OCI-LY1 (cell line): ENCODE measurements around the gene NOP53.
A peak's percentile ranks its signal among the peaks of the same experiment; 100 is the strongest.

Experiments
- H2AFZ ChIP-seq: fragments of 200-600 bp; sonication (generic), shearing (Covaris generic); 2 replicates; pipeline ENCODE4 v1.6.0; 2014; ENCODE audit warnings: antibody characterized with exemption, mild to moderate bottlenecking, low read length
- H3F3A ChIP-seq: fragments of 200-600 bp; sonication (generic), shearing (Covaris generic); 2 replicates; pipeline ENCODE4 v1.6.0; 2014; ENCODE audit warnings: mild to moderate bottlenecking, antibody characterized with exemption, low read length, moderate library complexity; ENCODE audit not compliant: insufficient read depth
- H3K27ac ChIP-seq: fragments of 200-600 bp; sonication (generic); 2 replicates; pipeline ENCODE4 v1.5.1; 2014; ENCODE audit warnings: low read length, mixed run types, mild to moderate bottlenecking, low read depth; ENCODE audit not compliant: poor library complexity, severe bottlenecking
- H3K27me3 ChIP-seq: fragments of 200-600 bp; sonication (generic); 2 replicates; pipeline ENCODE4 v1.6.0; 2014; ENCODE audit warnings: antibody characterized with exemption, mild to moderate bottlenecking, low read length, moderate library complexity; ENCODE audit not compliant: insufficient read depth
- H3K36me3 ChIP-seq: fragments of 200-600 bp; sonication (generic); 2 replicates; pipeline ENCODE4 v1.6.1; 2014; ENCODE audit warnings: mild to moderate bottlenecking, antibody characterized with exemption, low read length, moderate library complexity, mixed read lengths; ENCODE audit not compliant: insufficient read depth
- H3K4me1 ChIP-seq: fragments of 200-600 bp; sonication (generic); 2 replicates; pipeline ENCODE4 v1.5.1; 2014; ENCODE audit warnings: mild to moderate bottlenecking, low read length, moderate library complexity; ENCODE audit not compliant: insufficient read depth, severe bottlenecking
- H3K4me2 ChIP-seq: fragments of 200-600 bp; sonication (generic), shearing (Covaris generic); 2 replicates; pipeline ENCODE4 v1.6.1; 2014; ENCODE audit warnings: low read length
- H3K4me3 ChIP-seq: fragments of 200-600 bp; sonication (generic); 2 replicates; pipeline ENCODE4 v1.5.1; 2014; ENCODE audit warnings: low read length, low read depth, mild to moderate bottlenecking, mixed read lengths; ENCODE audit not compliant: poor library complexity, severe bottlenecking
- H3K79me2 ChIP-seq: fragments of 200-600 bp; shearing (Covaris generic); 2 replicates; pipeline ENCODE4 v1.6.1; 2016; ENCODE audit warnings: mixed run types, low read length, mixed read lengths; ENCODE audit not compliant: insufficient read depth
- H3K9ac ChIP-seq: fragments of 200-600 bp; sonication (generic), shearing (Covaris generic); 2 replicates; pipeline ENCODE4 v1.6.1; 2014; ENCODE audit warnings: mild to moderate bottlenecking, low read length, mixed read lengths
- H3K9me2 ChIP-seq: fragments of 200-600 bp; sonication (generic), shearing (Covaris generic); 2 replicates; pipeline ENCODE4 v1.6.1; 2014; ENCODE audit warnings: low read depth, mild to moderate bottlenecking, low read length, mixed read lengths
- H3K9me3 ChIP-seq: fragments of 200-600 bp; shearing (Covaris generic); 2 replicates; pipeline ENCODE4 v1.6.1; 2014; ENCODE audit warnings: low read length, mixed read lengths
- H4K20me1 ChIP-seq: fragments of 200-600 bp; sonication (generic), shearing (Covaris generic); 2 replicates; pipeline ENCODE4 v1.6.0; 2016; ENCODE audit warnings: mild to moderate bottlenecking, low read length; ENCODE audit not compliant: insufficient read depth
- CTCF ChIP-seq: fragments of 200-600 bp; sonication (generic), shearing (Covaris generic); IDR thresholded peaks from 2 replicates; pipeline ENCODE4 v1.5.1; 2017; ENCODE audit warnings: mild to moderate bottlenecking, antibody characterized with exemption, low read length, moderate library complexity, mixed read lengths
- EZH2 ChIP-seq: fragments of 200-600 bp; sonication (generic), shearing (Covaris generic); IDR thresholded peaks from 2 replicates; pipeline ENCODE4 v1.8.0; 2017; ENCODE audit warnings: borderline replicate concordance, mixed run types, mild to moderate bottlenecking, antibody characterized with exemption, low read length, moderate library complexity, mixed read lengths

NOP53 gene

GRCh38 chr19:47745010-47745901 lies at the start of gene NOP53:
NOP53 (plus strand) TSS chr19:47745546; CDS start chr19:47745560, 14 bp downstream.
- Histone ChIP-seq H3K27ac (peak within 1 kb of the TSS; percentile 77), H4K20me1 (no peaks in the 10 kb centered on the region), H3K9me3 (no peaks in the 10 kb centered on the region), H3K9ac (peak within 1 kb of the TSS; percentile 90), H3K4me2 (peak within 1 kb of the TSS; percentile 77), H3K79me2 (peaks cover 11% of the 10 kb centered on the region; the same call in 1 of the 2 replicates), H3K4me1 (peaks cover 48% of the 10 kb centered on the region), H3K36me3 (peaks cover 33% of the 10 kb centered on the region), H3K4me3 (peak within 1 kb of the TSS; percentile 94), H3F3A (no peaks in the 10 kb centered on the region), H3K9me2 (no peaks in the 10 kb centered on the region), H3K27me3 (no peaks in the 10 kb centered on the region), H2AFZ (peak within 1 kb of the TSS; percentile 87; the same call in 1 of the 2 replicates)
- TF ChIP-seq EZH2 (no peak), CTCF (no peak)

GRCh38 chr19:47696635-47697034 lies 48.7 kb upstream of the NOP53 start:
- TF ChIP-seq CTCF (no peak), EZH2 (no peak)
- Histone ChIP-seq H3K27ac (no peak overlapping the region), H3K79me2 (no peaks in the 10 kb centered on the region), H4K20me1 (no peaks in the 10 kb centered on the region), H3K4me2 (no peak overlapping the region), H2AFZ (no peak overlapping the region), H3K36me3 (peaks cover 19% of the 10 kb centered on the region), H3K27me3 (no peaks in the 10 kb centered on the region), H3K9ac (no peak overlapping the region), H3K9me3 (no peaks in the 10 kb centered on the region), H3K9me2 (no peaks in the 10 kb centered on the region), H3K4me3 (no peak overlapping the region), H3K4me1 (peaks cover 17% of the 10 kb centered on the region), H3F3A (no peaks in the 10 kb centered on the region)

- no peak overlapping the region for H2AFZ ChIP-seq
- H3K9ac ChIP-seq: peak overlapping the region; percentile 38; the same call in 1 of the 2 replicates
- peak overlapping the region; percentile 48 for H3K4me3 ChIP-seq
- H3K79me2 ChIP-seq: no peaks in the 10 kb centered on the region
- H3K9me2 ChIP-seq: no peaks in the 10 kb centered on the region
- TF ChIP-seq EZH2 (no peak), CTCF (peak; percentile 98)
- peak overlapping the region; percentile 86 for H3K27ac ChIP-seq
- no peaks in the 10 kb centered on the region for H4K20me1 ChIP-seq
- peak overlapping the region; percentile 65 for H3K4me2 ChIP-seq
- H3K4me1 ChIP-seq: peaks cover 17% of the 10 kb centered on the region
- no peaks in the 10 kb centered on the region for H3F3A ChIP-seq
- H3K36me3 ChIP-seq: peaks cover 19% of the 10 kb centered on the region
- no peaks in the 10 kb centered on the region for H3K27me3 ChIP-seq
- H3K9me3 ChIP-seq: no peaks in the 10 kb centered on the region
Observed at GRCh38 chr19:47697863-47698609, 47.3 kb upstream of the NOP53 start.
